Muscle of leg (tissue), 11 donors: ENCODE measurements around the gene MON2. TPM values are rescaled to one million over a fixed set of nuclear protein-coding genes. Genes with fewer than 3 reads are reported as not detected.

Source experiments
- DNase-seq: peaks from one replicate; pipeline ENCODE4 v3.0.0; 2013
- H3K27ac ChIP-seq: one replicate; pipeline ENCODE4 v1.5.1; 2013; ENCODE audit warnings: mild to moderate bottlenecking, low read length, control low read depth
- H3K27me3 ChIP-seq: one replicate; pipeline ENCODE4 v1.6.1; 2013; ENCODE audit warnings: low read length; ENCODE audit not compliant: control insufficient read depth, insufficient read depth
- H3K36me3 ChIP-seq: one replicate; pipeline ENCODE4 v1.6.1; 2013; ENCODE audit warnings: low read length; ENCODE audit not compliant: control insufficient read depth, insufficient read depth
- H3K4me1 ChIP-seq: one replicate; pipeline ENCODE4 v1.6.1; 2013; ENCODE audit warnings: low read length; ENCODE audit not compliant: control insufficient read depth, insufficient read depth
- H3K4me3 ChIP-seq: one replicate; pipeline ENCODE4 v1.5.1; 2013; ENCODE audit warnings: low read length, control low read depth
- H3K9me3 ChIP-seq: replicated peaks from 2 replicates; pipeline ENCODE4 v1.6.1; 2013; ENCODE audit warnings: low read depth, low read length; ENCODE audit not compliant: control insufficient read depth
- WGBS: methylation state at CpG from one replicate; pipeline ENCODE4 v1.1.5; 2013; ENCODE audit warnings: missing lambda C conversion rate; ENCODE audit not compliant: insufficient coverage; 5-methylcytosine and 5-hydroxymethylcytosine counted together
- polyA plus RNA-seq, 8 donors: library from polyadenylated mRNA; unstranded; fragments of 120-200 nt; gene quantifications; one replicate each; pipeline versions ENCODE4 v1.2.1 to v1.2.3, GENCODE V29; 2013; ENCODE audit warnings: inconsistent platforms in 1 of 8, low replicate concordance in 1 of 8; ENCODE audit not compliant: insufficient read length in 8 of 8, insufficient read depth in 1 of 8
- total RNA-seq: library from RNA; stranded (reverse); fragments of 120-200 nt; gene quantifications from one replicate; pipeline ENCODE4 v1.2.4, GENCODE V29; 2013

MON2 gene
- total and polyA plus RNA-seq, 9 donors: 30.7 to 43.5 (median 32.6) TPM

- no peak overlapping the region for H3K27ac ChIP-seq
- no peaks in the 10 kb centered on the region for H3K27me3 ChIP-seq
- no peaks in the 10 kb centered on the region for H3K4me1 ChIP-seq
- peak; percentile 83 for DNase-seq
- H3K9me3 ChIP-seq: no peaks in the 10 kb centered on the region
- no peak overlapping the region for H3K4me3 ChIP-seq
- peaks cover 5% of the 10 kb centered on the region for H3K36me3 ChIP-seq
- 96% methylated on average over 4 of the region's 12 CpGs for WGBS
Measured at GRCh38 chr12:62581288-62582064, 114.8 kb downstream of the MON2 start.

- DNase-seq: no peak
- WGBS: no CpG with 5 or more reads among the region's 2 CpGs
- no peak overlapping the region for H3K4me3 ChIP-seq
- H3K27me3 ChIP-seq: no peaks in the 10 kb centered on the region
- H3K9me3 ChIP-seq: no peaks in the 10 kb centered on the region
- peaks cover 5% of the 10 kb centered on the region for H3K36me3 ChIP-seq
- H3K4me1 ChIP-seq: no peaks in the 10 kb centered on the region
- no peak overlapping the region for H3K27ac ChIP-seq
Measured at GRCh38 chr12:62582065-62582366, 115.4 kb downstream of the MON2 start.

- Histone ChIP-seq H3K27ac (no peak overlapping the region), H3K36me3 (peaks cover 7% of the 10 kb centered on the region), H3K4me1 (no peaks in the 10 kb centered on the region), H3K27me3 (no peaks in the 10 kb centered on the region), H3K9me3 (no peaks in the 10 kb centered on the region), H3K4me3 (no peak overlapping the region)
- WGBS: 82% methylated on average over 3 of the region's 4 CpGs
- peak; percentile 35 for DNase-seq
Measured at GRCh38 chr12:62584619-62585018, 118.0 kb downstream of the MON2 start.

- no peak for DNase-seq
- Histone ChIP-seq H3K36me3 (peaks cover 7% of the 10 kb centered on the region), H3K27me3 (no peaks in the 10 kb centered on the region), H3K4me1 (no peaks in the 10 kb centered on the region), H3K27ac (no peak overlapping the region), H3K9me3 (no peaks in the 10 kb centered on the region), H3K4me3 (no peak overlapping the region)
- WGBS: no CpG with 5 or more reads among the region's 2 CpGs
Measured at GRCh38 chr12:62586850-62587249, 120.2 kb downstream of the MON2 start.

GRCh38 chr12:62588916-62589315 is 122.3 kb downstream of the MON2 start:
- no peaks in the 10 kb centered on the region for H3K9me3 ChIP-seq
- H3K27ac ChIP-seq: no peak overlapping the region
- no CpG with 5 or more reads among the region's 1 CpG for whole genome bisulfite sequencing
- H3K27me3 ChIP-seq: no peaks in the 10 kb centered on the region
- H3K36me3 ChIP-seq: peaks cover 4% of the 10 kb centered on the region
- H3K4me1 ChIP-seq: no peaks in the 10 kb centered on the region
- H3K4me3 ChIP-seq: no peak overlapping the region
- DNase-seq: no peak

GRCh38 chr12:62597253-62597652 is 130.6 kb downstream of the MON2 start:
- no peak for DNase-seq
- Histone ChIP-seq H3K27ac (no peak overlapping the region), H3K9me3 (no peaks in the 10 kb centered on the region), H3K36me3 (no peaks in the 10 kb centered on the region), H3K27me3 (no peaks in the 10 kb centered on the region), H3K4me1 (peaks cover 2% of the 10 kb centered on the region), H3K4me3 (no peak overlapping the region)
- WGBS: no CpG with 5 or more reads among the region's 3 CpGs

GRCh38 chr12:62598846-62599245 is 132.2 kb downstream of the MON2 start:
- no peak overlapping the region for H3K4me3 ChIP-seq
- no peaks in the 10 kb centered on the region for H3K36me3 ChIP-seq
- H3K9me3 ChIP-seq: no peaks in the 10 kb centered on the region
- WGBS: no CpG with 5 or more reads among the region's 3 CpGs
- peaks cover 2% of the 10 kb centered on the region for H3K4me1 ChIP-seq
- DNase-seq: no peak
- H3K27me3 ChIP-seq: no peaks in the 10 kb centered on the region
- no peak overlapping the region for H3K27ac ChIP-seq

- no peak for DNase-seq
- Histone ChIP-seq H3K27me3 (no peaks in the 10 kb centered on the region), H3K9me3 (no peaks in the 10 kb centered on the region), H3K36me3 (no peaks in the 10 kb centered on the region), H3K27ac (no peak overlapping the region), H3K4me1 (peaks cover 2% of the 10 kb centered on the region), H3K4me3 (no peak overlapping the region)
- no CpG with 5 or more reads among the region's 5 CpGs for WGBS
Measured at GRCh38 chr12:62599854-62600437, 133.3 kb downstream of the MON2 start.

- 40% methylated on average over 1 of the region's 2 CpGs for WGBS
- peak; percentile 39 for DNase-seq
- H3K4me1 ChIP-seq: peaks cover 5% of the 10 kb centered on the region
Measured at GRCh38 chr12:62601765-62602164, 135.1 kb downstream of the MON2 start.

GRCh38 chr12:62602255-62603060 is 135.8 kb downstream of the MON2 start:
- WGBS: 0% methylated on average over 65 of the region's 66 CpGs

More at GRCh38 chr12:62601765-62602164, 135.1 kb downstream of the MON2 start:
- peak overlapping the region; percentile 88 for H3K4me3 ChIP-seq
- peak overlapping the region; percentile 97 for H3K27ac ChIP-seq
- no peaks in the 10 kb centered on the region for H3K27me3 ChIP-seq
- H3K9me3 ChIP-seq: no peaks in the 10 kb centered on the region
- no peaks in the 10 kb centered on the region for H3K36me3 ChIP-seq

More at GRCh38 chr12:62602255-62603060, 135.8 kb downstream of the MON2 start:
- no peaks in the 10 kb centered on the region for H3K36me3 ChIP-seq
- H3K4me3 ChIP-seq: peak overlapping the region; percentile 88
- peak; percentile 96 for DNase-seq
- H3K27me3 ChIP-seq: no peaks in the 10 kb centered on the region
- H3K4me1 ChIP-seq: peaks cover 5% of the 10 kb centered on the region
- no peaks in the 10 kb centered on the region for H3K9me3 ChIP-seq
- H3K27ac ChIP-seq: peak overlapping the region; percentile 97
